ENCODE data around the gene ZNF431.

DNA sequence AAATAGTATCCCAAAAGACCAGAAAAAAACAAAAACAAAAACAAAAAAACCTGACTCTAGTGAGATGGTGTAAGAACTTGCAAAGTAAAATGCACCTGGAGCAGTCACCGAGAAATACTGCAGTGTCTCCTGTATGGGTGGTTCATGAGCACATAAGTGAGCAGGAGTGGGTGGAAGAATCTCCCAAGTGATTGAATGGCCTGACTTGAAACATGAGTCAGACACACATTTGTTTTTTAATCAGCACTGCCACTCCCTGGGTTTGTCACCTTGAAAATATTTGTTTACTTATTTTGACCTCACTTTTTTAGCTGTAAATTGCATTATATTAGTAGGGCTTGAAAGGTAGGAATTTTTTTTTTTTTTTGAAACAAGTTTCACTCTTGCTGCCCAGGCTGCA is 2.0 kb downstream of the ZNF431 start:
- TF ChIP-seq GATA3 (IDR thresholded peaks at IDR 0.05; ENCODE audit: low read depth, low read length) (no peak), GATA2 (IDR thresholded peaks at IDR 0.05; ENCODE audit: low read depth, low read length) (no peak)

Data from SH-SY5Y (cell line).